ENCODE results near the gene SNX1.

The SNX1 gene

GRCh38 chr15:64144565-64145281 is 48.9 kb downstream of the SNX1 start:
- no peak for DNase-seq (ENCODE audit: extremely low read depth, low read depth)
- TF ChIP-seq, protein P1, sequence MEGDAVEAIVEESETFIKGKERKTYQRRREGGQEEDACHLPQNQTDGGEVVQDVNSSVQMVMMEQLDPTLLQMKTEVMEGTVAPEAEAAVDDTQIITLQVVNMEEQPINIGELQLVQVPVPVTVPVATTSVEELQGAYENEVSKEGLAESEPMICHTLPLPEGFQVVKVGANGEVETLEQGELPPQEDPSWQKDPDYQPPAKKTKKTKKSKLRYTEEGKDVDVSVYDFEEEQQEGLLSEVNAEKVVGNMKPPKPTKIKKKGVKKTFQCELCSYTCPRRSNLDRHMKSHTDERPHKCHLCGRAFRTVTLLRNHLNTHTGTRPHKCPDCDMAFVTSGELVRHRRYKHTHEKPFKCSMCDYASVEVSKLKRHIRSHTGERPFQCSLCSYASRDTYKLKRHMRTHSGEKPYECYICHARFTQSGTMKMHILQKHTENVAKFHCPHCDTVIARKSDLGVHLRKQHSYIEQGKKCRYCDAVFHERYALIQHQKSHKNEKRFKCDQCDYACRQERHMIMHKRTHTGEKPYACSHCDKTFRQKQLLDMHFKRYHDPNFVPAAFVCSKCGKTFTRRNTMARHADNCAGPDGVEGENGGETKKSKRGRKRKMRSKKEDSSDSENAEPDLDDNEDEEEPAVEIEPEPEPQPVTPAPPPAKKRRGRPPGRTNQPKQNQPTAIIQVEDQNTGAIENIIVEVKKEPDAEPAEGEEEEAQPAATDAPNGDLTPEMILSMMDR (IDR thresholded peaks at IDR 0.05; ENCODE audit: low read depth, low read length), result no peak

- DNase-seq (ENCODE audit: extremely low read depth, low read depth), result no peak
- TF ChIP-seq, protein P1 (IDR thresholded peaks at IDR 0.05; ENCODE audit: low read depth, low read length), result no peak
Measured at GRCh38 chr15:64146041-64146440, 50.3 kb downstream of the SNX1 start.

- TF ChIP-seq, protein P1 (IDR thresholded peaks at IDR 0.05; ENCODE audit: low read depth, low read length), result no peak
- DNase-seq (ENCODE audit: extremely low read depth, low read depth), result no peak
Measured at GRCh38 chr15:64146520-64146884, 50.7 kb downstream of the SNX1 start.

DNA sequence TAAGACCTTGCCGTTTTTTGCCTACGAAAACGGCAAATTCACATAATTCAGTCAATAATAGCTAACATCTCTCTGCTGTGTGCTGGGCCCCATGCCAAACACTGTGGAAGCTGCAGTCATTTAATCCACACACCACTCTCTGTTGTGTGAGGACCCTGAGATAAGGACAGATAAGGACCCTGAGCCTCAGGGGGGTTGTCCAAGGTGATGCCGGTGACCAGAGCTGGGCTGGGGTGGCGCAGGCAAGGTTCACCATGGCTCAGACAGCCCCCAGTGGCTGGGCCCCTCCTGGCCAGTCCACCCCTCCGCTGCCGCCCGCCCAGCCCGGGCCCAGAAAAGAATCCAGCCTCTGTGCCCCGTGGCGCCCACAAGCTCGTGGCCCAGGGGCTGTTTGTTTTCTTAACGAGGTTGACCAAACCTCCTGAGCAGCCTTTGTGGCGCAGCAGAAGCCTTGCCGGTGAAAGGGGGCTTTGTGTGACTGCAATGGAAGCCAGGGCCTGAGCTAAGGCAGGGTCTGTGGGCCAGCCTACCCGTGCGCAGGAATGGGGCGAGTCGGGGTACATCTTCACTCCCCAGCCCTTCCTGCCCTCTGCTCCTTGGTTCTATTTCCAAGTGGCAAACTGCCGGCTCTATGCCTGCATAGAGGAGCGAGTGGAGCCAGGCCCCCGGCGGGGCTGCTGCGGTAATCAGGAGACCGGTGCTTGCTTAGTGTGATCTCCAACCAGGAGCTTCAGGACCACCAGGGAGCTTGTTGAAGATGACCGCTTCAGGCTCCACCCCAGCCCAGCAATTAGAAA is 51.3 kb downstream of the SNX1 start:
- TF ChIP-seq, protein P1 (IDR thresholded peaks at IDR 0.05; ENCODE audit: low read depth, low read length), result no peak
- no peak for DNase-seq (ENCODE audit: extremely low read depth, low read depth)

GRCh38 chr15:64148168-64148567 is 52.4 kb downstream of the SNX1 start:
- DNase-seq (ENCODE audit: extremely low read depth, low read depth), result no peak
- TF ChIP-seq, protein P1 (IDR thresholded peaks at IDR 0.05; ENCODE audit: low read depth, low read length), result no peak

DNA sequence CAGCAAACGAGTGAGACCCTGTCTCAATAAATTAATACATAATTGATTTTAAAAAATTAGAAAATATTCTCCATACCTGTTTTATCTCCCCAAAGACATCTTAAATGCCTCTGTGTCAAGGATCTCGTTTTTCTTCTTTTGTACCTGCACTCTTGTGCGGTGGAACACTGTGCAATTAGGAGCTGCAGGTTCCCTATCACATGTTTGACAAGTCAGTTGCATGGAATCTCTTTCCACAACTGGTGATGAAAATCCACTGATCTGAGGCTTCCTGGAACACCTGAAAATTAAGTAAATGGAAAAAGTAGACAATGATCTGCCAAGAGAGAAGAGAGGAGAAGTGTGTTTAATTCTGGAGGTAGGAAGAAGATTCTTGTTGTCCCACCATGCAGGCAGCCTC is 52.8 kb downstream of the SNX1 start:
- DNase-seq (ENCODE audit: extremely low read depth, low read depth), result no peak
- TF ChIP-seq, protein P1 (IDR thresholded peaks at IDR 0.05; ENCODE audit: low read depth, low read length), result no peak

GRCh38 chr15:64149424-64149823 is 53.6 kb downstream of the SNX1 start:
- no peak for DNase-seq (ENCODE audit: extremely low read depth, low read depth)
- TF ChIP-seq, protein P1 (IDR thresholded peaks at IDR 0.05; ENCODE audit: low read depth, low read length), result peak; percentile 6; the same call in 1 of the 2 replicates

All from AG09319 (cell line).